Activated CD4-positive, alpha-beta T cell treated with anti-CD3 and anti-CD28 coated beads, Interleukin-2, amount 50 U/mL, for 24 hours (primary cell): Measurements from ENCODE around the gene AGFG2.

Experiments
- DNase-seq, 2 donors: peaks; one replicate each; pipeline ENCODE4 v3.0.0-alpha.2; 2020; ENCODE audit warnings: low read depth in 1 of 2, low spot score in 1 of 2

The AGFG2 gene

GRCh38 chr7:100583132-100584053 is 44.4 kb downstream of the AGFG2 start:
- peak; percentile 34 to 58 for DNase-seq

- no peak for DNase-seq
Observed at GRCh38 chr7:100584054-100584682, 45.2 kb downstream of the AGFG2 start.

DNA sequence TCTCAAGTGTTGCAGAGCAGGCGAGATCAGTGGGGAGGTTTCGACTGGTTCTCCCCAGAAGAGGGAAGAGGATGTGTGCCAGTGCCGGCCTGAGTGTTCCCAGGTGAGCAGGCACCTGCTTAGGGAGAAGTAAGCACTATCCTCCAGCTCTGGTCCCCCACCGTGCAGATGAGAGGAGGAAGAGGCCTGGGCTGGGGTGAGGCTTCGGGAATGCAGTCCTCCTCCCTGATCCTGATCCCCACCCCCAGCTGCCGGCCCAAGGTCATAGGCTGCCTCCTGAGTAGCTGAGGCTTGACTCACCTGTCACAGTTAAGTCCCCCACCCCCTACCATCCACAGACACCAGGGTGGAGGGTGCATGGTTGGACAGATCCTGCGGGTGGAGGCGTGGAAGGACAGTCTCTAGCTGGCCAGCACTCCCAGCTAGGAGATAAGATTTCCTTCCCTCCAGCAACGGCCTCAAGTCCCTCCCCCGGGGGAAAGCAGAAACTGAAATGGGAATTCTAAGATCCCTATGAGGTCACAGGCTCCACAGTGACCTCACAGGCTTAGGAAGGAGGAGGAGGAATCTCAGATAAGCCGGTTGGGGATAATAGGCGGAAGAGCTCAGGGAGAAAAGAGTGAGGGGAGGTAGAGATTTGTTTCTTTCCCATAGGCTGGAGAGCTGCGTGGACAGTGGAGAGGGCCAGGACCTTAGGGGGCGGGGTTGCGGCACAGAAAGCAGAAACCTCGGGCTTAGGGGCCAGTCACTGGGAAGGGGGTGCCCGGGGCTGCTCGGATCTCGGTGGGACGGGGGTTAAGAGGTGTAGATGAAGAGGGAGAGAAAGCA is 45.9 kb downstream of the AGFG2 start:
- DNase-seq, result no peak

DNA sequence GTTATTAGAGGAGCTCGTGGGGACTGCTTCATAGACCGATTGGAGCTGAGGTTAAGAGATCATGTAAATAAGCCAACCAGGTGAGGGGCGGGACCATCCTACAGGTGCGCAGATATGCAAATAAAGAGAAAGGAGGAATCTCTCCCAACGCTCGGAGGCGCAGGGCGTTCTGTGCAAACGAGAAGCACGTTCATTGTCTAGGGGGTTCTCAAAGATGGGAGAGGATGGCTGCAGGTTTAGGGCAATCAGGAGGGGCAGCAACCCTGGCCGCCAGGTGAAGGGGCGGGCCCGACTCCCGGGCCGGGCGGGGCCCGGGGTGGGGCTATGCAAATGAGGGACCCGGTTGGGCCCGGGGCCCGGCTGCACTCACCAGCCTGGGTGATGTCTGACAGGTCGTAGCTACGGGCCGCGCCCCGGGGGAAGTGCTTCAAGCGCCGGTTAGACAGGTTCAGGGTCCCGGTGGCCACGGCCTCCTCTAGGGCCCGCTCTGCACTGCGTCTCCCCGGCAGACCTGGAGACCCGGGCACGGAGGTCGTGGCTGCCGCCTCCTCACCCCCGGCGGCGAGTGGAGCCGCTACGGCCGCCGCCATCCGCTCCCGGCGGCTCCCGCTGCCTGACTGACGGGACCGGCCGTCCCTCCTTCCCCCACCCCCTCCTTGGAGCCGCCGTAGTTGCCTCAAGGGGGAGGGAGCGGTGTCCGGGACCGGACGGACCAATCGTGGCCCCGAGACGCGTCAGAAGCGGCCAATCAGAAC is 46.7 kb downstream of the AGFG2 start, which contains the start of gene LRCH4:
Gene LRCH4 (minus strand): TSS at position 619 of the 755 bp plus-strand sequence. CDS start 29 bp downstream, at position 590.
- DNase-seq, result peak in 1 of 2 donors; percentile 31

- peak; percentile 94 to 99 for DNase-seq
Observed at GRCh38 chr7:100586266-100587025, 47.4 kb downstream of the AGFG2 start, which contains the start of gene FBXO24. FBXO24 (plus strand) TSS chr7:100586328; CDS start chr7:100586626, 298 bp downstream.

GRCh38 chr7:100588438-100588837 is 49.4 kb downstream of the AGFG2 start:
- DNase-seq, result no peak

DNA sequence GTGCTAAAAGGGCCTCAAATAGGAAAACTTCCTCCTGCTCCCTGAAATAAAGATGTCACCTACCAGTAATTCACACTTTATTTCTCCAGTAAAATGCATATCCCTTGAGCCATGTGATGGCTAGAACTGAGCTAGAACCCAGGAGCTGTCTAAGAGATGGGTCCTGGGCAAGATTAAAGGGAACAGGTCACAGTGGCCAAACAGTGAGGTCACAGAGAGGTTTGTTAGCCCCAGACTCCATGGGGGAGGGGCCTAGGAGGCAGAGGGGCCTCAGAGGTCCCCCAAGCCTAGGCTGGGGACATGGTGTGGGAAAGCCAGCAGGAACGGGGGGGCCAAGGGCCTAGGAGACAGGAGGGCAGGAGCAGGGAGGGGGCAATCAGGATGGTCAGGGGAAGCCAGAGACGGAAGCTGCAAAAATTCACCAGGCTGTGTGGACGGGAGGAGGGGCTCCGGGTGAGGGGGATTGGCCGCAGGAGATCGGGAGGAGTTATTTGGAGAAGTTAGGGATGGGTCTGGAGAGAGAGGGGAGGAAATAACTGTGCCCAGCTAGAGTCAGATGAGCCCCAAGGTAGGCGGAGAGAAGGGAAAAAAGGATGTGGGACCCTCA is 50.4 kb downstream of the AGFG2 start:
- no peak for DNase-seq

DNA sequence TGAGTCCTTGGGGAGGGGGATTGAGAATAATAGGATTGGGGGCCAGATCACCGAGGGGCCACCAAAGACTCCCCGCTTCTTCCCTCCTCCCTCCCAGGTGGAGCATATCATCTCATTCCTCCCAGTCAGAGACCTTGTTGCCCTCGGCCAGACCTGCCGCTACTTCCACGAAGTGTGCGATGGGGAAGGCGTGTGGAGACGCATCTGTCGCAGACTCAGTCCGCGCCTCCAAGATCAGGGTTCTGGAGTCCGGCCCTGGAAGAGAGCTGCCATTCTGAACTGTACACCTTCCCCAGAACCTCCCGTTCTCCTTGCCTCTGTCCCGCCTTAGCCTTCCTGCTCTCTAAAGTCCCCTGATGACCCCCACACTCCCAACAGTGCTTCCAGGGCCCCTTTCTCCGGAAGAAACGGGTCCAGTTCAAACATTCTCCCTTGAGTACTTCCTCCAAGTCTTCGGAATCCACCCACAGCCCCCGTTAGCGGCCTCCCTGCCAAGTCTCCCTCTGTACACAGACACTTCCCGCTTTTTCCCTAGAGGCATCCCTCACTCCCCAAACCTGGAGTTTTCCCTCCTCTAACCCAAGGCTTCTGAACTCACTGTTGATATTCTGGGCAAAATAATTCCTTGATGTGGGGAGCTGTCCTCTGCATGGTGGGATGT is 51.2 kb downstream of the AGFG2 start:
- DNase-seq, result no peak

DNA sequence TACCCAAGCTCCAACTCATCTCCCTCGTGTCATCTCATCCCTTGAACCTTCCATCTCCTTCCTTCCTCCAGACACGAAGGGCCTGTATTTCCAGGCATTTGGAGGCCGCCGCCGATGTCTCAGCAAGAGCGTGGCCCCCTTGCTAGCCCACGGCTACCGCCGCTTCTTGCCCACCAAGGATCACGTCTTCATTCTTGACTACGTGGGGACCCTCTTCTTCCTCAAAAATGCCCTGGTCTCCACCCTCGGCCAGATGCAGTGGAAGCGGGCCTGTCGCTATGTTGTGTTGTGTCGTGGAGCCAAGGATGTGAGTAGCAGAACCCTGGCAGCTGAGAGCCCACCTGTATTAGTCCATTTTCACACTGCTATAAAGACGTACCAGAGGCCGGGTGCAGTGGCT is 52.6 kb downstream of the AGFG2 start:
- DNase-seq, result no peak

DNA sequence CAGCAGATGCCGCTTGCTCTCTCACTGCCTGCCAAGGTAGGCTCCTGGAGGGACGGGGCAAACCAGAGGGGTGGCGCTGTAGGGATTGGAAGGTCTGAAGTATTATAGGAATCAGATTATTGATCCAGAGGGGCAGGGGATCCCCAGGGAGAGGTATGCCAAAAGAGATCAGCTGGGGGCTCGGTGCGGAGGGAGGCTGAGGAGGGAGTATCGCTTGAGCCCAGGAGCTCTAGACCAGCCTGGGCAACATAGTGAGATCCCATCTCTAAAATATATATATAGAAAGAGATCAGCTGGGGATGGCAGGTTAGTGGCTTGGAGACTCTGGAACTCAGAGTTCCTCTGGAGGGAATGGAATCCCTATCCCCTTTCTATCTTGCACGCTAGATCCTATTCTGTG is 56.2 kb downstream of the AGFG2 start:
- DNase-seq, result no peak

GRCh38 chr7:100598425-100598824 is 59.4 kb downstream of the AGFG2 start:
- DNase-seq, result no peak

- DNase-seq, result no peak
Observed at GRCh38 chr7:100599911-100600729, 61.1 kb downstream of the AGFG2 start.

DNA sequence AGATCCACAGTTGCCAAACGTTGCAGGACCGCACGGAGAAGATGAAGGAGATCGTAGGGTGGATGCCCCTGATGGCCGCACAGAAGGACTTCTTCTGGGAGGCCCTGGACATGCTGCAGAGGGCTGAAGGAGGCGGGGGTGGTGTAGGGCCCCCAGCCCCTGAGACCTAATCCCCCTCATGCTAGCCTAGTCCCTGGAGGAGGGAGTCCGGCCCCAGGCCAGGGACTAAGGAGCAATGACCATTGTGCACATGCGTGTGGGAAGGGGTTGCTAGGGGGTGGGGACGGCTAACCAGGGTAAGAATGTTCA is 61.7 kb downstream of the AGFG2 start:
- no peak for DNase-seq

GRCh38 chr7:100602889-100603725 is 64.1 kb downstream of the AGFG2 start:
- no peak for DNase-seq

GRCh38 chr7:100603726-100604027 is 64.7 kb downstream of the AGFG2 start:
- DNase-seq, result no peak

GRCh38 chr7:100604028-100604975 is 65.3 kb downstream of the AGFG2 start:
- DNase-seq, result peak; percentile 45
